GM12878 (cell line): Measurements from ENCODE around the gene NBDY.

Experiments
- ATF3 ChIP-seq: IDR thresholded peaks from 2 replicates; pipeline ENCODE4 v1.6.1; 2011; ENCODE audit warnings: low read depth, mild to moderate bottlenecking, low read length, moderate library complexity, borderline replicate concordance; ENCODE audit errors: extremely low read depth
- CTCF ChIP-seq, 3 experiments: IDR thresholded peaks in 2 of 3; conservative IDR thresholded peaks in 1 of 3; 2 replicates each; pipeline ENCODE4 v1.5.1; 2011; ENCODE audit warnings: low read depth in 3 of 3, low read length in 3 of 3, mild to moderate bottlenecking in 3 of 3, control low read depth in 2 of 3, moderate library complexity in 2 of 3, inconsistent platforms in 1 of 3, mixed read lengths in 1 of 3; ENCODE audit not compliant: control insufficient read depth in 2 of 3, insufficient read depth in 1 of 3; ENCODE audit errors: extremely low read depth in 1 of 3
- ESRRA ChIP-seq: IDR thresholded peaks from 2 replicates; pipeline ENCODE4 v1.6.1; 2012; ENCODE audit warnings: mild to moderate bottlenecking, low read length, improper control_type of control experiment
- MAX ChIP-seq: IDR thresholded peaks from 2 replicates; pipeline ENCODE4 v1.6.1; 2012; ENCODE audit warnings: low read depth, low read length, improper control_type of control experiment

GRCh38 chrX:56798339-56798711, 69.3 kb downstream of the NBDY start:
- TF ChIP-seq MAX (no peak), CTCF (IDR thresholded peaks at IDR 0.05 in 2 of 3, conservative IDR thresholded peaks at IDR 0.05 in 1 of 3; ENCODE audit: control insufficient read depth in 2 of 3, extremely low read depth in 1 of 3, insufficient read depth in 1 of 3, low read depth in 3 of 3, low read length in 3 of 3) (no peak), ATF3 (no peak), ESRRA (no peak)
